Tibial artery (tissue), 4 donors: Measurements from ENCODE around the gene SPATC1L.
A peak's percentile ranks its signal among the peaks of the same experiment; 100 is the strongest.
"Not testable (repeated sequence)": the region's sequence is repeated elsewhere in the genome, so short reads cannot be mapped to it uniquely, and the experiment has no call there.

Source experiments
- DNase-seq, 2 donors: peaks; one replicate each; pipeline ENCODE4 v3.0.0-alpha.2; 2019
- H3K27ac ChIP-seq, 2 donors: fragments of 200-600 bp; sonication (generic) in 1 of 2; 1 replicate in 1 of 2; 2 replicates in 1 of 2; pipeline ENCODE4 v1.5.1; 2018 to 2019; ENCODE audit warnings: mild to moderate bottlenecking in 1 of 2
- H3K27me3 ChIP-seq, 2 donors: fragments of 200-600 bp; sonication (generic) in 1 of 2; one replicate each; pipeline versions ENCODE4 v1.5.1 to v1.6.0; 2016 to 2019
- H3K36me3 ChIP-seq, 3 donors: fragments of 200-600 bp; sonication (generic) in 2 of 3; one replicate each; pipeline ENCODE4 v1.5.1; 2016 to 2019; ENCODE audit warnings: mild to moderate bottlenecking in 2 of 3
- H3K4me1 ChIP-seq, 4 donors: fragments of 200-600 bp; sonication (generic) in 2 of 4; 1 replicate in 3 of 4; 2 replicates in 1 of 4; pipeline ENCODE4 v1.5.1; 2016 to 2019
- H3K4me3 ChIP-seq, 2 donors: fragments of 200-600 bp; sonication (generic) in 1 of 2; 1 replicate in 1 of 2; 2 replicates in 1 of 2; pipeline ENCODE4 v1.5.1; 2018 to 2019; ENCODE audit warnings: mild to moderate bottlenecking in 2 of 2
- H3K9me3 ChIP-seq, 3 donors: fragments of 200-600 bp; sonication (generic) in 1 of 3; one replicate each; pipeline ENCODE4 v1.5.1; 2016 to 2019
- intact Hi-C: fragments of 100-400 bp; cut with DNase I; formaldehyde crosslinking; loops from one replicate; pipeline ENCODE4 v1.15.0; 2023; ENCODE audit warnings: low total_unique reads
- TF ChIP-seq, protein P1 (sequence below), 2 experiments: fragments of 200-600 bp in 1 of 2; fragments of 450-650 bp in 1 of 2; IDR thresholded peaks; one replicate each; pipeline ENCODE4 v1.5.1; 2017 to 2019; ENCODE audit warnings: antibody characterized with exemption in 2 of 2, mild to moderate bottlenecking in 1 of 2, moderate library complexity in 1 of 2

Gene SPATC1L

DNA sequence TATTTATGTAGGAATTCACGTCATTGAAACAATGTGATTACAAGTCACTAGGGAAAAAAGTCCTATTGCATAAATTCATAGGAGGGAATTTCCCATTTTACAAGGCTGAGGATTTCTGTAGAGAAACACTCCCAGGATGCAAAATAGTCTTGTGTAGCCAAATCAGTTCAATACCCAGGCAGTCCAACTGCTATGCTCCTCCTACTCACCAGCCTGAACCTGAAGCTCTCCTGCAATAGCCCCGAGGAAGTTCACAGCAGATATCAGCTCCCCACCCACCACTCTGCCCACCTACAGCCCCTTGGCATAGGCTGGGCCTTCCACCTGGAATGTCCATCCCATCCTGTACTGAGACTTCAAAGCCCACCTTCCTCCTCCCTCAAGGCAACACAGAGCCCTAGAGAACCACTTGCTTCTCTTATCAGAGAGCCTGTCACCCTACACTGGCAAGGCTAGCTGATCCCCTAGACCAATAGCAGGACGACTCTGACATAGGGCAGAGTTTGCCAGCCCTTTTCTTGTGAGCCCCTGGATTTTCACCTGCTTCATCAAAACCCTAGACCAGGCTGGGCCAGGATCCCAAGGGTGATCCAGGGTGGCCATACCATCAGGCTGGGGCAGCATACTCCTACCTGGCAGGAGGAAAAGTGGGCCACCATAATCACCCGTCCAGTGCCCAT is 42.8 kb upstream of the SPATC1L start:
- H3K4me1 ChIP-seq = peaks cover 0 to 39% (median 31%) of the 10 kb centered on the region in 4 donors
- intact Hi-C loops = loop anchor here (5.0 to 10.0 kb wide), 2 partner anchors 98 to 255 kb away; partner anchors contain the start of genes C21orf58 and PCNT

DNA sequence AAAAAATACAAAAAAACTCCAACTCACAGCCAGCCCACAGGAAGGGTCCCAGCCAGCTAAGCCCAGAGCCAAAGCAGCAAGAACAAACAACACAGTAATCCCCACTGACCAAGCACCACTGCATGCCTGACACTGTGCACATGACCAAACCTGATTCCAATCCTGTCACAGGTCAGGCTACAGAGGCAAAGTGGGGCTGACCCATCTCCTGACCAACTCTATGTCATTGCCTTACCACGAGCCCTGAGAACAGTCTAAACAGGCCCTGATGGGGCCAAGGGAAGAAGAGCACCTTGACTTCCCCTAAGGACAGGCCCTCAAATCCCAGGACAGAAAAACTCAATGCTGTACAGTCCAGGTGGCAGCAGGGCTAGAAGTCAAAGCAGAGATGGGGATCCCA is 41.9 kb upstream of the SPATC1L start:
- peak; percentile 56 to 80 for DNase-seq
- Histone ChIP-seq H3K4me3 (peak overlapping the region in 1 of 2 donors; percentile 99), H3K4me1 (peaks cover 0 to 39% (median 31%) of the 10 kb centered on the region in 4 donors), H3K27ac (peak overlapping the region; percentile 48 to 94), H3K27me3 (no peaks in the 10 kb centered on the region), H3K9me3 (no peaks in the 10 kb centered on the region), H3K36me3 (peaks cover 10 to 29% (median 21%) of the 10 kb centered on the region in 3 donors)
- TF ChIP-seq, protein P1, sequence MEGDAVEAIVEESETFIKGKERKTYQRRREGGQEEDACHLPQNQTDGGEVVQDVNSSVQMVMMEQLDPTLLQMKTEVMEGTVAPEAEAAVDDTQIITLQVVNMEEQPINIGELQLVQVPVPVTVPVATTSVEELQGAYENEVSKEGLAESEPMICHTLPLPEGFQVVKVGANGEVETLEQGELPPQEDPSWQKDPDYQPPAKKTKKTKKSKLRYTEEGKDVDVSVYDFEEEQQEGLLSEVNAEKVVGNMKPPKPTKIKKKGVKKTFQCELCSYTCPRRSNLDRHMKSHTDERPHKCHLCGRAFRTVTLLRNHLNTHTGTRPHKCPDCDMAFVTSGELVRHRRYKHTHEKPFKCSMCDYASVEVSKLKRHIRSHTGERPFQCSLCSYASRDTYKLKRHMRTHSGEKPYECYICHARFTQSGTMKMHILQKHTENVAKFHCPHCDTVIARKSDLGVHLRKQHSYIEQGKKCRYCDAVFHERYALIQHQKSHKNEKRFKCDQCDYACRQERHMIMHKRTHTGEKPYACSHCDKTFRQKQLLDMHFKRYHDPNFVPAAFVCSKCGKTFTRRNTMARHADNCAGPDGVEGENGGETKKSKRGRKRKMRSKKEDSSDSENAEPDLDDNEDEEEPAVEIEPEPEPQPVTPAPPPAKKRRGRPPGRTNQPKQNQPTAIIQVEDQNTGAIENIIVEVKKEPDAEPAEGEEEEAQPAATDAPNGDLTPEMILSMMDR (IDR thresholded peaks at IDR 0.05) = no peak
- intact Hi-C loops = loop anchor here (5.0 to 10.0 kb wide), 2 partner anchors 99 to 254 kb away; partner anchors contain the start of genes C21orf58 and PCNT

More for the DNA sequence above, 42.8 kb upstream of the SPATC1L start:
- Histone ChIP-seq H3K27ac (peak overlapping the region; percentile 94 to 96), H3K27me3 (no peaks in the 10 kb centered on the region), H3K4me3 (peak overlapping the region; percentile 99 to 100), H3K9me3 (no peaks in the 10 kb centered on the region), H3K36me3 (peaks cover under 1 to 20% (median 12%) of the 10 kb centered on the region in 3 donors)
- TF ChIP-seq, protein P1 (IDR thresholded peaks at IDR 0.05) = no peak
- DNase-seq = no peak

DNA sequence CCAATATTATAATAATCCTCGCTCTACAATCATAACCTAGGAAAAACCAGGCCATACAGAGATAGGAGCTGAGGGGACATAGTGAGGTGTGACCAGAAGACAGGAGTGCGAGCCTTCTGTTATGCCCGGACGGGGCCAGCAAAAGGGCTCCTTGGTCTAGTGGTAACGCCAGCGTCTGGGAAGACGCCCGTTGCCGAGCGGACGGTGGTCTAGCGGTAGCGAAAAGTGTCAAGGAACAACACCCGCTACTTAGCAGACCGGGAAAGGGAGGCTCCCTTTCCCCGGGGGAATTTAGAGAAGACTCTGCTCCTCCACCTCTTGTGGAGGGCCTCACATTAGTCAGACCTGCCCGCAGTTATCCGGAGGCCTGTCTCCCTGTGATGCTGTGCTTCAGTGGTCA is 39.4 kb upstream of the SPATC1L start:
- H3K36me3 ChIP-seq = peaks cover 34 to 54% (median 46%) of the 10 kb centered on the region in 3 donors
- not testable (repeated sequence) for H3K9me3 ChIP-seq, DNase-seq, H3K27ac ChIP-seq, H3K4me3 ChIP-seq, H3K27me3 ChIP-seq
- peaks cover 0 to 30% (median 22%) of the 10 kb centered on the region in 4 donors for H3K4me1 ChIP-seq
- intact Hi-C loops = loop anchor here (10.0 kb wide), 1 partner anchor 101 kb away; the partner anchor contains the start of genes C21orf58 and PCNT

DNA sequence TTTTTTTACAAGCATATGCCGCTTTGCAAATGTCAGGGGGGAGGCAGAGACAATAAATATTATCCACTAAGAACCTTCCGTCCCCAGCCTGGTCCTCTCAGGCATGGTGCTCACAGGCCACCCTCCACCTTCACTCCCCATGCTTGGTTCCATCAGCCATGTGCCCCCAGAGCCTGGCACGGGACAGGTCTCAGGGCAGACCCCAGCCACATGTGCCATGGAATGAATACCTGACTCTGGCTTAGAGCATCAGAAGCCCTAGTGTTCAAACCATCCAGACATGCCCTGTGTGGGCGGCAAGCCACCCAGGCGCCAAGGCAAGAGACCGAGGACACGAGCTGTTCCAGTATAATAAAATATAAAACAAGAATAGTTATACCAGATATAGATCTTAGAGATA is 39.0 kb upstream of the SPATC1L start:
- intact Hi-C loops = loop anchor here (10.0 kb wide), 1 partner anchor 102 kb away; the partner anchor contains the start of genes C21orf58 and PCNT
- no peak for DNase-seq
- TF ChIP-seq, protein P1 (IDR thresholded peaks at IDR 0.05) = no peak
- no peaks in the 10 kb centered on the region for H3K9me3 ChIP-seq
- H3K4me3 ChIP-seq = no peak overlapping the region
- H3K27me3 ChIP-seq = no peaks in the 10 kb centered on the region
- H3K4me1 ChIP-seq = peaks cover 0 to 30% (median 22%) of the 10 kb centered on the region in 4 donors
- H3K36me3 ChIP-seq = peaks cover 34 to 56% (median 48%) of the 10 kb centered on the region in 3 donors
- H3K27ac ChIP-seq = no peak overlapping the region

DNA sequence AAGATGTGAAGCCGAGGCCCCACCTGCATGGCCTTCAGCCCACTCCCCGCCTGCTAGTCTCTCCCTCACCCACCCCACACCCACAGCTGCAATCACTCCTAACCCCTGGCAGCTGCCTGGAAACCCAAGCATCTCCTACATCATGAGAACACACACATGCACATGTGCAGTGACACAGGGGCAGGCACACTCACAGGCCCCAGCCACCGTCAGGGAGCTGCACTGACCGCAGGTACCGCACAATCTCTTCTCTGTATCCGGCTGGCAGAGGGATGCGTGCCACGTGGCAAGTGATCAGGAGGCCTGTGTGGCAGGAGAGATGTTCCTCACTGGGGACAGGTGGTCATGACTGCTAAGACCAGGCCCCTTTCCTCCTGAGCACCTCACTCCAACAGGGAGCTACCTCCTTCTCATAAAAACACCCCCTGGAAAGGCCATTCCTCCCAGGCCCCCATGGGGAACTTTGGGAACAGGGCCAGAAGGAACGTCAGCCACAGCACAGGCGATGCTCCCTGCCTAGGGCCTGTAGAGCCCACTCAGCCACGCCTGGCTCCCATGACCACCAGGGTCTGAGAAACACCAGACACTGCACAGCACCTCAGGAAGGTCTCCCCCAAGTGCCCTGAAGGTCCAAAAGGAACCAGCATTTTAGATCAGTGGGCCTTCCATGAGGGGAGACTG is 38.3 kb upstream of the SPATC1L start:
- H3K9me3 ChIP-seq = no peaks in the 10 kb centered on the region
- no peak overlapping the region for H3K4me3 ChIP-seq
- peaks cover 0 to 30% (median 22%) of the 10 kb centered on the region in 4 donors for H3K4me1 ChIP-seq
- TF ChIP-seq, protein P1 (IDR thresholded peaks at IDR 0.05) = no peak
- intact Hi-C loops = loop anchor here (10.0 kb wide), 1 partner anchor 102 kb away; the partner anchor contains the start of genes C21orf58 and PCNT
- DNase-seq = no peak
- no peak overlapping the region for H3K27ac ChIP-seq
- H3K36me3 ChIP-seq = peaks cover 39 to 63% (median 52%) of the 10 kb centered on the region in 3 donors
- H3K27me3 ChIP-seq = no peaks in the 10 kb centered on the region
